GM12873 (cell line): Measurements from ENCODE around the gene SAFB.

Experiments
- TF ChIP-seq, protein P1 (sequence below): IDR thresholded peaks from 2 replicates; pipeline ENCODE4 v1.5.1; 2012; ENCODE audit warnings: low read depth, mild to moderate bottlenecking, moderate library complexity, low read length, control low read depth; ENCODE audit not compliant: insufficient read depth; ENCODE audit errors: missing control alignments

The SAFB gene

DNA sequence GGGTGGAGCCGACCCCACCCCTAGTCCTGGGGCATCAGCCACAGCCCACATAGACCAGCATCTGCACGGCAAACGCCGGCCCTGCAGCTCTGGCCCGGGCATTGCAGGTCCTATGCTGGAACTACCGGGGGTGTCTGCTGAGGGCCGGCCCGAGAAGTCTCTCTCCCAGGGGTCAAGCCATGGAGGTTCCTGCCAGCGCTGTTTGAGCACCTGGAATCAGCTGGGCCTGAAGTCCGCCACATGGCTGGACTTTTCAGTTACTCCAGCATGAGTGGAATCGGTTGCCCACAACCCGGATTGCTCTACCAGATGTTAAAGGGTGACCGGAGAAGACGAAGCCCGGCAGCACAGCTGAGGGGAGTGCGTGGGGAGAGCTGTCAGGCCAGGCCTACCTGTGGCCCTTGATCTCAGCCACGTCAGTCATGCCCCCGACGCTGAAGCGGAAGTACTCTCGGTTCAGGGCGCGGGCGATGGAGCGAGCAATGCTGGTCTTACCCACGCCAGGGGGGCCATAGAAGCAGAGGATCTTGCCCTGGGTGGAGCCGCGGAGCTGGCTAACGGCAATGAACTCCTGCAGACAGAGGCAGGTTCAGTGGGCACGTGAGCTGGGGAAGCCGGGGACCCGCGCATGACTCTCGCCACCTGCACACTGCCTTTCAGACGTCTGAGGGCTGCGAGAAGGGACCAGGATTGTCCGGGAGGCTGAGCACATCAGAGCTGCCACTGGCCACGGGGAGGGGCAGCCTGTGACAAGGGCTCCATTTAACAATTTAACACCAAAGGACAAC, 75.9 kb downstream of the SAFB start:
- TF ChIP-seq, protein P1, sequence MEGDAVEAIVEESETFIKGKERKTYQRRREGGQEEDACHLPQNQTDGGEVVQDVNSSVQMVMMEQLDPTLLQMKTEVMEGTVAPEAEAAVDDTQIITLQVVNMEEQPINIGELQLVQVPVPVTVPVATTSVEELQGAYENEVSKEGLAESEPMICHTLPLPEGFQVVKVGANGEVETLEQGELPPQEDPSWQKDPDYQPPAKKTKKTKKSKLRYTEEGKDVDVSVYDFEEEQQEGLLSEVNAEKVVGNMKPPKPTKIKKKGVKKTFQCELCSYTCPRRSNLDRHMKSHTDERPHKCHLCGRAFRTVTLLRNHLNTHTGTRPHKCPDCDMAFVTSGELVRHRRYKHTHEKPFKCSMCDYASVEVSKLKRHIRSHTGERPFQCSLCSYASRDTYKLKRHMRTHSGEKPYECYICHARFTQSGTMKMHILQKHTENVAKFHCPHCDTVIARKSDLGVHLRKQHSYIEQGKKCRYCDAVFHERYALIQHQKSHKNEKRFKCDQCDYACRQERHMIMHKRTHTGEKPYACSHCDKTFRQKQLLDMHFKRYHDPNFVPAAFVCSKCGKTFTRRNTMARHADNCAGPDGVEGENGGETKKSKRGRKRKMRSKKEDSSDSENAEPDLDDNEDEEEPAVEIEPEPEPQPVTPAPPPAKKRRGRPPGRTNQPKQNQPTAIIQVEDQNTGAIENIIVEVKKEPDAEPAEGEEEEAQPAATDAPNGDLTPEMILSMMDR: no peak

DNA sequence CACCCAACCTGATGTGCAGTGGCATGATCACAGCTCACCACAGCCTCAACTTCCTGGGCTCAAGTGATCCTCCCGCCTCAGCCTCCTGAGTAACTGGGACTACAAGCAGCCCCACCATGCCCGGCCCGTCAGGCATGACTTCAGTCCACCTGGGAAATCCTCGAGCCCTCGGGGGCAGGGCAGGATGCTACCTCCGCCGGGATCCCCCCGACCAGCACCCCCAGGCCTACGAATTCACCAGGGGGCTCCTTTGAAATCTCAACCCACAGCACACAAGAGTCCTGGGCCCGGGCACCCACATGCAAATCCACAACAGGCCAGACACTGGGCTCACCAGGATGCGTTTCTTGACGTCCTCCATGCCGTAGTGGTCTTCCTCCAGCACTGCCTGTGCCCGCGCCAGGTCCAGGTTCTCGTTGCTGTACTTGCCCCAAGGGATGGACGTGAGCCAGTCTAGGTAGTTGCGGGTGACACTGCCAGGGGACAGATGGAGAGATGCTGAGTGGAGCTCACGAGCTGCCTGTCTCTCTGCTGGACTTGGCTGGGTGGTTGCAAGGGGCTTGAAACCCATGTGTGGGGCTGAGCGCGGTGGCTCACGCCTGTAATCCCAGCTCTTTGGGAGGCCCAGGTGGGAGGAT, 77.7 kb downstream of the SAFB start:
- TF ChIP-seq, protein P1: no peak

DNA sequence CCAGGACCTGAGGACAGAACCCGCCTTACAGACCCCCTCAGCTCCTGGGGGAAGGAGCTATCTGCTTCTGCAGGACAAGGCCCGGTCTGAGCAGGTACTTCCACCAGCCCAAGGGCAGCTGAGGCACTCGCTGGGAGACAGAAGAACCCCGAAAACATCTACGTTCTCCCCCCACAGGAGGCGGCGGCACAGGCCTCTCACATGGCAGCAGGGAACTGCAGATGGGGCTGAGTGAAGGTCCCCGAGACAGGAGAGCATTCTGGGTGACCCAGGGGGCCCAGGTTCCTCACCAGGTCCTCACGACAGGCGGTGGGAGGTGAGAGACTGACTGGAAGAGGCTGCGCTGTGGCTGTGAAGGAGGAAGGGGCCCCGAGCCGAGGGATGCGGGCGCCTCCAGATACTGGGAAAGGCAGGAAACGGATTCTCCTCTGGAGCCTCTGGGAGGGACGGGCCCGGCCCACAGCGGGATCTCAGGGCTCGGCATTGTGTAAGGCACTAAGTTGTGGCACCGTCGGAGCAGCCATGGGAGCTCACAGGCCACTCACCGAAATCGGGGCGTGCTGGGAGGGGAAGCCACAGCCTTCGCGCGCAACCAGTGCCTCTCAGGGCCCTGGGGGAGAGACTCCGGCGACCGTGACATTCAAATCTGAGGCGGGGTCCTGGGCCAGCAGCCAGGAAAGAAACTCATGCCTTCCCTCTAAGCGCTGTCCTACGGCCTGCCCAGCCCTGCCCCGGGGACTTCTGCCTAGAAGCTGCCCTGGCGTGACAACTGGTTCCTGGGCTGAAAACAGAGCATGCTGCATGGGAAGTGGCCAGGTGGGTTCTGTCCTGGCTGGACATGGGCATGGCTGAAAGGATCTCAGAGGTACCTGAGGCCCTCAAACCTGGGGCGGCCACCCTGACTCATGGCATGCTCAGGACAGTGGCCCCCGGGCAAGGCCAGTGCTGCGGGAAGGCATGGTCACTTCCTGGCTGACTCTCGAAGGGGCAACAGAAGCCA, 81.2 kb downstream of the SAFB start:
- TF ChIP-seq, protein P1: no peak

DNA sequence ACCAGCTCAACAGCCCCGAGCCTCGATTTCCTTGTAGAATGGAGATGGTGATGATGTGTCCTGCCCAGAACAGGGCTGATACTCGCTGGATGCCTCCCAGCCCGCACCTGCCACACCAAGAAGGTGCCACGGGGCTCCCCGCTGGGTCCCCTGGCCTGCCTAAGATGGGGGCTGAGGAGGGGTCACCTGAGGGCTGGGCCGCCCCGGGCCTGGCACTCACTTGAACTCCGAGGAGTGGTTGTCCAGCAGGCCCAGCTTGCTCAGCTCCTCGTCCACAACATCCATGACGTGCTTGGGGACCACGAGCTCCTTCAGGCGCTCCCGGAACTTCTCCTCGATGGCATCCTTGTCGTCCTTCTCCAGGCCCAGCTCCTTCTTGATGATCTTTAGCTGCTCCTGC, 82.7 kb downstream of the SAFB start:
- TF ChIP-seq, protein P1: no peak

DNA sequence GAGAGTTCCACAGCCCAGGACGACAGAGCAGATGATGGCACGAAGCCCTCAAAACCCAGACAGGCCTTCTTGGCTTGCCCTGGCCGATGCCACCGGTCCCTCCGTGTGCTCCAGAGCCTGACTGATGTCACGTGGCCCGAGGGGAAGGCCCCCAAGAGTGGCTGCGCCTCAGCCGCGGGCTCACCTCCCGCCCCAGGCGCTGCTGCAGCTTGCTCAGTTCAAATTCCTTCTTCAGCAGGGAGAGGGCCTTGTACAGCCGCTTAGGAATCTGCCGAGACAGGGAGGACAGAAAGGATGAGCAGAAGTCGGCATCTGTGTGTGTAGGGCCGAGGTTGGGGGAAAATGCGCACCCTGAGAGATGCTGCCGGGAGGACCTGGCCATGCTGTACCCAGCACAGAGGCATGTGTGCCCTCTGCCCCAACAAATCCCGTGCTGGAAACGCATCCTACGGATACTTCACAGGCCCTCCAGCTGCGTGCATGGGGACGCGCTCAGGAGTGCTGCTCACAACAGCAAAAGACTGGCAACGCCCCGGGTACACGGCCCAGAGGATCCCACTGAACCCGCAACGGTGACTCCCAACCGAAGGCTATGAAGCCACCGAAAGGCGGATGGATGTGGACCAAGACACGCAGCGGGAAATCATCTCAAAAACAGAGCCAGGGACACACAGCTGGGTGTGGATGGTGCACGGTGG, 84.1 kb downstream of the SAFB start:
- TF ChIP-seq, protein P1: no peak

DNA sequence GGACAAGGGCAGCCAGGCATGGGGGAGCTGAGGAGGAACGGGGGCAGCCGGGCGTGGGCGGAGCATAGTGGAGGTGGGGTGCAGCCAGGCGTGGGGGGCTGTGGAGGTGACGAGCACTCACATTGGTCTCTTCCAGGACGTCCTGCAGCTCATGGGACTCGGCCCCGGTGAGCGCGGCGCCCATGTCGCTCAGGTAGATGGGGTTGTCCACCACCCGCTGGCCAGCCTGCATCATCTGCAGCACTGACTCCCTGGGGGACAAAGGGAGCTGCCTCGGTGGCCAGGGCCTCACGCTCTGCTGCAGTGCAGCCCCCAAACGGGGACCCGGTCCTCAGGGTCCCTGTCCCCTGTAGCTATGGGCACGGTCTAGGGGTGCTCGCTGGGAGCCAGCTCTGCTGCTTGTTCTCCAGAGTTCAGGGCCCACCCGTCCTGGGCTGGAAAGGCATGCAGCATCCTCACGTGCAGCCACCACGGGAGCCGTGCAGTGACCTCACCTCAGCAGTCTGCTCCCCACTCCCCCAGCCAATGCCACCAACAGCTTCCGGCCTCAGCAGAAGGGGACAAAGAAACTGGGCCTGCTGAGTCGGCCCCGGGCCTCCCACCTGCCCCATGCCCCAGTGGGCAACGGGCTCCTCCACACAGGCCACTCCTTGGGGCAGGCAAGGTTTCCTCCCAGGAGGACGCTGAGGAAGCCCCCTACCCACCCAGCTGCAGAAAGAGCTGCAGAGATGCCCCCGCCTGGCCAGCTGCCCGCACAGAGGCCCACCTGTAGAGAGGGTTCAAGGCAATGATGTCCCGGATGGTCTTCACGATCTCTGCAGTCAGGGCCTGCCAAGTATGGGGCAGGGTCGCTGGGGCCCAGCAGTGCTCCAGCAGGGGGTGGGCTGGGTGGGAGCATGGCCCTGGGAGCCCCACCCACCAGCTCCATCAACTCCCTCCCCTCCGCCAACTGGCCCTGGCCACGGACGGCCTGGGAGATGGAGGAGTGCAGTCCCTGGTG, 85.0 kb downstream of the SAFB start:
- TF ChIP-seq, protein P1: no peak
